Measurements from ENCODE around the gene SMIM13.

Gene SMIM13

GRCh38 chr6:11149551-11149950 lies 55.9 kb downstream of the SMIM13 start:
- H3K4me2 ChIP-seq (ENCODE audit: low read length), result no peak overlapping the region
- H3K4me3 ChIP-seq (ENCODE audit: low read length), result no peak overlapping the region
- H3K4me1 ChIP-seq (ENCODE audit: control insufficient read depth, low read length), result no peaks in the 10 kb centered on the region
- no peaks in the 10 kb centered on the region for H3K36me3 ChIP-seq (ENCODE audit: control insufficient read depth, low read length)
- no peaks in the 10 kb centered on the region for H3K79me2 ChIP-seq (ENCODE audit: control insufficient read depth, low read length)
- no peak overlapping the region for H3K27ac ChIP-seq (ENCODE audit: low read depth, low read length)
- no peak for TF ChIP-seq EZH2phosphoT487 (IDR thresholded peaks at IDR 0.05; ENCODE audit: borderline replicate concordance, low read length)
- no peak for TF ChIP-seq CTCF (IDR thresholded peaks at IDR 0.05; ENCODE audit: low read depth, low read length, poor library complexity, severe bottlenecking)
- no peaks in the 10 kb centered on the region for H3K9me2 ChIP-seq (replicated peaks; ENCODE audit: control insufficient read depth, low read length)
- no peaks in the 10 kb centered on the region for H3K9me3 ChIP-seq (ENCODE audit: control insufficient read depth, insufficient read depth, low read length)
- H3K27me3 ChIP-seq (ENCODE audit: control insufficient read depth, low read length), result no peaks in the 10 kb centered on the region
- H4K20me1 ChIP-seq (ENCODE audit: control insufficient read depth, insufficient read depth, low read depth, low read length), result no peaks in the 10 kb centered on the region
- no peaks in the 10 kb centered on the region for H3F3A ChIP-seq (ENCODE audit: control insufficient read depth, insufficient read depth)

GRCh38 chr6:11151488-11151887 lies 57.9 kb downstream of the SMIM13 start:
- Histone ChIP-seq H3K27ac (ENCODE audit: low read depth, low read length) (no peak overlapping the region), H3K27me3 (ENCODE audit: control insufficient read depth, low read length) (no peaks in the 10 kb centered on the region), H3K4me1 (ENCODE audit: control insufficient read depth, low read length) (no peaks in the 10 kb centered on the region), H3F3A (ENCODE audit: control insufficient read depth, insufficient read depth) (no peaks in the 10 kb centered on the region), H3K9me2 (replicated peaks; ENCODE audit: control insufficient read depth, low read length) (no peaks in the 10 kb centered on the region), H3K79me2 (ENCODE audit: control insufficient read depth, low read length) (no peaks in the 10 kb centered on the region), H3K4me2 (ENCODE audit: low read length) (no peak overlapping the region), H4K20me1 (ENCODE audit: control insufficient read depth, insufficient read depth, low read depth, low read length) (no peaks in the 10 kb centered on the region), H3K9me3 (ENCODE audit: control insufficient read depth, insufficient read depth, low read length) (no peaks in the 10 kb centered on the region), H3K36me3 (ENCODE audit: control insufficient read depth, low read length) (no peaks in the 10 kb centered on the region), H3K4me3 (ENCODE audit: low read length) (no peak overlapping the region)
- no peak for TF ChIP-seq EZH2phosphoT487 (IDR thresholded peaks at IDR 0.05; ENCODE audit: borderline replicate concordance, low read length)
- TF ChIP-seq CTCF (IDR thresholded peaks at IDR 0.05; ENCODE audit: low read depth, low read length, poor library complexity, severe bottlenecking), result no peak

GRCh38 chr6:11152581-11152980 lies 58.9 kb downstream of the SMIM13 start:
- Histone ChIP-seq H4K20me1 (ENCODE audit: control insufficient read depth, insufficient read depth, low read depth, low read length) (no peaks in the 10 kb centered on the region), H3K9me2 (replicated peaks; ENCODE audit: control insufficient read depth, low read length) (no peaks in the 10 kb centered on the region), H3K79me2 (ENCODE audit: control insufficient read depth, low read length) (no peaks in the 10 kb centered on the region), H3K4me1 (ENCODE audit: control insufficient read depth, low read length) (no peaks in the 10 kb centered on the region), H3F3A (ENCODE audit: control insufficient read depth, insufficient read depth) (no peaks in the 10 kb centered on the region), H3K9me3 (ENCODE audit: control insufficient read depth, insufficient read depth, low read length) (no peaks in the 10 kb centered on the region), H3K36me3 (ENCODE audit: control insufficient read depth, low read length) (no peaks in the 10 kb centered on the region), H3K4me2 (ENCODE audit: low read length) (no peak overlapping the region), H3K27me3 (ENCODE audit: control insufficient read depth, low read length) (no peaks in the 10 kb centered on the region), H3K4me3 (ENCODE audit: low read length) (no peak overlapping the region), H3K27ac (ENCODE audit: low read depth, low read length) (no peak overlapping the region)
- TF ChIP-seq CTCF (IDR thresholded peaks at IDR 0.05; ENCODE audit: low read depth, low read length, poor library complexity, severe bottlenecking), result no peak
- TF ChIP-seq EZH2phosphoT487 (IDR thresholded peaks at IDR 0.05; ENCODE audit: borderline replicate concordance, low read length), result no peak

- no peaks in the 10 kb centered on the region for H3K36me3 ChIP-seq (ENCODE audit: control insufficient read depth, low read length)
- no peaks in the 10 kb centered on the region for H3F3A ChIP-seq (ENCODE audit: control insufficient read depth, insufficient read depth)
- no peaks in the 10 kb centered on the region for H3K9me2 ChIP-seq (replicated peaks; ENCODE audit: control insufficient read depth, low read length)
- no peak overlapping the region for H3K4me3 ChIP-seq (ENCODE audit: low read length)
- no peaks in the 10 kb centered on the region for H3K9me3 ChIP-seq (ENCODE audit: control insufficient read depth, insufficient read depth, low read length)
- no peaks in the 10 kb centered on the region for H4K20me1 ChIP-seq (ENCODE audit: control insufficient read depth, insufficient read depth, low read depth, low read length)
- no peak for TF ChIP-seq EZH2phosphoT487 (IDR thresholded peaks at IDR 0.05; ENCODE audit: borderline replicate concordance, low read length)
- H3K4me1 ChIP-seq (ENCODE audit: control insufficient read depth, low read length), result no peaks in the 10 kb centered on the region
- H3K27ac ChIP-seq (ENCODE audit: low read depth, low read length), result no peak overlapping the region
- H3K4me2 ChIP-seq (ENCODE audit: low read length), result no peak overlapping the region
- H3K27me3 ChIP-seq (ENCODE audit: control insufficient read depth, low read length), result no peaks in the 10 kb centered on the region
- H3K79me2 ChIP-seq (ENCODE audit: control insufficient read depth, low read length), result no peaks in the 10 kb centered on the region
These were observed 59.8 kb downstream of the SMIM13 start for GRCh38 chr6:11153447-11153846.

Measured in DOHH2 (cell line).